ENCODE data around the gene PRKAR1B.

- TF ChIP-seq POLR2A (IDR thresholded peaks at IDR 0.05) (no peak), POLR2AphosphoS5 (IDR thresholded peaks at IDR 0.05) (no peak), EP300 (IDR thresholded peaks at IDR 0.05) (no peak)
- TF ChIP-seq, protein P1, sequence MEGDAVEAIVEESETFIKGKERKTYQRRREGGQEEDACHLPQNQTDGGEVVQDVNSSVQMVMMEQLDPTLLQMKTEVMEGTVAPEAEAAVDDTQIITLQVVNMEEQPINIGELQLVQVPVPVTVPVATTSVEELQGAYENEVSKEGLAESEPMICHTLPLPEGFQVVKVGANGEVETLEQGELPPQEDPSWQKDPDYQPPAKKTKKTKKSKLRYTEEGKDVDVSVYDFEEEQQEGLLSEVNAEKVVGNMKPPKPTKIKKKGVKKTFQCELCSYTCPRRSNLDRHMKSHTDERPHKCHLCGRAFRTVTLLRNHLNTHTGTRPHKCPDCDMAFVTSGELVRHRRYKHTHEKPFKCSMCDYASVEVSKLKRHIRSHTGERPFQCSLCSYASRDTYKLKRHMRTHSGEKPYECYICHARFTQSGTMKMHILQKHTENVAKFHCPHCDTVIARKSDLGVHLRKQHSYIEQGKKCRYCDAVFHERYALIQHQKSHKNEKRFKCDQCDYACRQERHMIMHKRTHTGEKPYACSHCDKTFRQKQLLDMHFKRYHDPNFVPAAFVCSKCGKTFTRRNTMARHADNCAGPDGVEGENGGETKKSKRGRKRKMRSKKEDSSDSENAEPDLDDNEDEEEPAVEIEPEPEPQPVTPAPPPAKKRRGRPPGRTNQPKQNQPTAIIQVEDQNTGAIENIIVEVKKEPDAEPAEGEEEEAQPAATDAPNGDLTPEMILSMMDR (IDR thresholded peaks at IDR 0.05), result no peak
Measured at GRCh38 chr7:734808-735207, 7.7 kb upstream of the PRKAR1B start.

Measured in sigmoid colon (tissue), 4 donors.